H1 (cell line): Measurements from ENCODE around the gene CNOT2. TPM values are rescaled to one million over a fixed set of nuclear protein-coding genes. Genes with fewer than 3 reads are reported as not detected.

Experiments used
- CTCF ChIA-PET: fragments of 300-600 bp; sonication (Branson Sonifier 250); formaldehyde crosslinking; loops from one replicate; lab custom pipeline; 2021; ENCODE audit not compliant: partially characterized antibody; lab: Charles Lee
- POLR2A ChIA-PET: fragments of 300-600 bp; sonication (Branson Sonifier 250); formaldehyde crosslinking; loops from one replicate; lab custom pipeline; 2021; ENCODE audit warnings: inconsistent platforms; ENCODE audit not compliant: partially characterized antibody; lab: Charles Lee
- DNase-seq, 2 experiments: peaks; one replicate each; pipeline versions ENCODE4 v3.0.0 to v3.0.0-alpha.2; 2010 to 2022; ENCODE audit warnings: low spot score in 2 of 2, low read depth in 1 of 2, mixed read lengths in 1 of 2
- FAIRE-seq: peaks from 2 replicates; lab custom pipeline; 2011; peaks lifted over from hg19 to GRCh38; lab: Jason Lieb, UNC
- H2AFZ ChIP-seq: 2 replicates; pipeline ENCODE4 v1.8.1; 2012; ENCODE audit warnings: low read length, inconsistent platforms
- H2AK5ac ChIP-seq: 2 replicates; pipeline ENCODE4 v1.6.1; 2013; ENCODE audit warnings: low read depth, low read length
- H2BK120ac ChIP-seq: replicated peaks from 2 replicates; pipeline ENCODE3; 2013; ENCODE audit warnings: low read depth, low read length, inconsistent platforms
- H2BK12ac ChIP-seq: 2 replicates; pipeline ENCODE4 v1.6.1; 2013; ENCODE audit warnings: low read depth, low read length
- H2BK15ac ChIP-seq: 2 replicates; pipeline ENCODE4 v1.6.1; 2013; ENCODE audit warnings: low read length
- H2BK20ac ChIP-seq: 2 replicates; pipeline ENCODE4 v1.6.1; 2013; ENCODE audit warnings: low read length
- H2BK5ac ChIP-seq: 2 replicates; pipeline ENCODE4 v1.6.1; 2013; ENCODE audit warnings: low read depth, low read length
- H3K14ac ChIP-seq: 2 replicates; pipeline ENCODE4 v1.6.1; 2013; ENCODE audit warnings: inconsistent platforms; ENCODE audit not compliant: insufficient read length
- H3K18ac ChIP-seq: 2 replicates; pipeline ENCODE4 v1.6.1; 2013; ENCODE audit warnings: low read length; ENCODE audit errors: extremely low read depth
- H3K23ac ChIP-seq: 2 replicates; pipeline ENCODE4 v1.6.1; 2013; ENCODE audit warnings: inconsistent platforms; ENCODE audit not compliant: insufficient read length
- H3K23me2 ChIP-seq: 2 replicates; pipeline ENCODE4 v1.6.1; 2013; ENCODE audit warnings: low read depth, low read length
- H3K27ac ChIP-seq: 2 replicates; pipeline ENCODE4 v1.6.1; 2011; ENCODE audit warnings: low read depth, low read length, inconsistent platforms
- H3K27me3 ChIP-seq, 4 experiments: replicated peaks in 1 of 4; 1 replicate in 1 of 4; 2 replicates in 3 of 4; pipeline versions ENCODE4 v1.6.1 to v1.8.1; 2011 to 2013; ENCODE audit warnings: low read length in 3 of 4, mild to moderate bottlenecking in 3 of 4, inconsistent platforms in 2 of 4, mixed read lengths in 2 of 4, moderate library complexity in 1 of 4; ENCODE audit not compliant: control insufficient read depth in 3 of 4, insufficient read depth in 3 of 4; ENCODE audit errors: extremely low read depth in 1 of 4
- H3K36me3 ChIP-seq, 4 experiments: 2 replicates each; pipeline versions ENCODE4 v1.6.1 to v1.8.1; 2011 to 2013; ENCODE audit warnings: mild to moderate bottlenecking in 4 of 4, low read length in 3 of 4, moderate library complexity in 2 of 4, control low read depth in 1 of 4, inconsistent platforms in 1 of 4; ENCODE audit not compliant: insufficient read depth in 4 of 4, control insufficient read depth in 2 of 4
- H3K4ac ChIP-seq: replicated peaks from 2 replicates; pipeline ENCODE3; 2013; ENCODE audit warnings: low read length, low read depth, mixed read lengths, inconsistent platforms; ENCODE audit not compliant: insufficient read length
- H3K4me1 ChIP-seq, 4 experiments: replicated peaks in 1 of 4; 1 replicate in 1 of 4; 2 replicates in 3 of 4; pipeline versions ENCODE4 v1.6.1 to v1.8.1; 2011 to 2013; ENCODE audit warnings: low read length in 3 of 4, inconsistent platforms in 2 of 4, mixed read lengths in 1 of 4; ENCODE audit not compliant: insufficient read depth in 4 of 4, control insufficient read depth in 3 of 4
- H3K4me2 ChIP-seq, 2 experiments: 2 replicates each; pipeline versions ENCODE4 v1.6.1 to v1.8.1; 2011 to 2013; ENCODE audit warnings: low read depth in 2 of 2, low read length in 2 of 2, control low read depth in 1 of 2, inconsistent platforms in 1 of 2, mild to moderate bottlenecking in 1 of 2; ENCODE audit not compliant: insufficient read depth in 1 of 2
- H3K4me3 ChIP-seq, 4 experiments: fragments of 200-600, 300-600 bp in 1 of 4; sonication (generic), shearing (Covaris generic), sonication (Bioruptor Twin) in 1 of 4; 2 replicates each; pipeline versions ENCODE4 v1.5.1 to v1.8.1; 2011 to 2016; ENCODE audit warnings: low read length in 4 of 4, low read depth in 3 of 4, control low read depth in 2 of 4, inconsistent platforms in 2 of 4, mild to moderate bottlenecking in 2 of 4, mixed read lengths in 1 of 4, moderate library complexity in 1 of 4; ENCODE audit not compliant: insufficient read depth in 2 of 4; ENCODE audit errors: extremely low read depth in 1 of 4
- H3K56ac ChIP-seq: replicated peaks from 2 replicates; pipeline ENCODE3; 2013; ENCODE audit warnings: low read depth, mild to moderate bottlenecking, mixed read lengths, low read length, inconsistent platforms; ENCODE audit not compliant: insufficient read length
- H3K79me1 ChIP-seq: 2 replicates; pipeline ENCODE4 v1.6.1; 2013; ENCODE audit warnings: low read depth, low read length, control low read depth
- H3K79me2 ChIP-seq, 2 experiments: 2 replicates each; pipeline versions ENCODE4 v1.6.1 to v1.8.1; 2012 to 2013; ENCODE audit warnings: low read length in 2 of 2, mild to moderate bottlenecking in 2 of 2, inconsistent platforms in 1 of 2; ENCODE audit not compliant: insufficient read depth in 2 of 2, control insufficient read depth in 1 of 2
- H3K9ac ChIP-seq, 4 experiments: replicated peaks in 1 of 4; 1 replicate in 1 of 4; 2 replicates in 3 of 4; pipeline versions ENCODE4 v1.6.1 to v1.8.1; 2011 to 2013; ENCODE audit warnings: low read depth in 3 of 4, low read length in 3 of 4, control low read depth in 2 of 4, mild to moderate bottlenecking in 2 of 4, moderate library complexity in 2 of 4, inconsistent platforms in 1 of 4; ENCODE audit errors: extremely low read depth in 1 of 4
- H3K9me3 ChIP-seq, 2 experiments: 2 replicates each; pipeline versions ENCODE4 v1.6.1 to v1.8.1; 2012 to 2013; ENCODE audit warnings: mild to moderate bottlenecking in 2 of 2, moderate library complexity in 2 of 2, control low read depth in 1 of 2, inconsistent platforms in 1 of 2, low read depth in 1 of 2, low read length in 1 of 2, mixed read lengths in 1 of 2; ENCODE audit not compliant: insufficient read depth in 2 of 2
- H4K20me1 ChIP-seq, 2 experiments: replicated peaks in 1 of 2; 2 replicates each; pipeline versions ENCODE3 to v1.8.1; 2011 to 2013; ENCODE audit warnings: inconsistent platforms in 2 of 2, low read length in 2 of 2, mild to moderate bottlenecking in 1 of 2; ENCODE audit not compliant: insufficient read depth in 2 of 2, control insufficient read depth in 1 of 2
- H4K5ac ChIP-seq: 2 replicates; pipeline ENCODE4 v1.6.1; 2013; ENCODE audit warnings: low read length, low read depth, mixed read lengths, inconsistent platforms; ENCODE audit not compliant: insufficient read length
- H4K8ac ChIP-seq: 2 replicates; pipeline ENCODE4 v1.8.0; 2013; ENCODE audit warnings: mild to moderate bottlenecking, moderate library complexity, low read length, inconsistent platforms; ENCODE audit not compliant: insufficient read depth; ENCODE audit errors: extremely low read depth
- H4K91ac ChIP-seq: replicated peaks from 2 replicates; pipeline ENCODE3; 2013; ENCODE audit warnings: low read length, mixed read lengths, inconsistent platforms; ENCODE audit not compliant: insufficient read length
- ASH2L ChIP-seq: fragments of 200-600, 300-600 bp; sonication (generic); IDR thresholded peaks from one replicate; pipeline ENCODE4 v1.7.1; 2017; ENCODE audit warnings: low read length
- ATF3 ChIP-seq: IDR thresholded peaks from 2 replicates; pipeline ENCODE4 v1.6.1; 2011; ENCODE audit warnings: low read depth, mild to moderate bottlenecking, low read length; ENCODE audit not compliant: insufficient read depth
- CHD1 ChIP-seq: IDR thresholded peaks from 2 replicates; pipeline ENCODE4 v1.6.1; 2012; ENCODE audit warnings: low read depth, low read length, improper control_type of control experiment
- HDAC6 ChIP-seq: IDR thresholded peaks from one replicate; pipeline ENCODE4 v1.7.1; 2012; ENCODE audit warnings: low read depth, mild to moderate bottlenecking, inconsistent platforms, low read length, moderate library complexity
- KDM5A ChIP-seq: fragments of 200-600 bp; IDR thresholded peaks from 2 replicates; pipeline ENCODE4 v1.7.1; 2012; ENCODE audit warnings: mild to moderate bottlenecking, low read length, inconsistent platforms, mixed read lengths
- MAFK ChIP-seq: IDR thresholded peaks from 2 replicates; pipeline ENCODE4 v1.6.1; 2012; ENCODE audit warnings: low read depth, mild to moderate bottlenecking, improper control_type of control experiment, low read length
- NRF1 ChIP-seq: IDR thresholded peaks from 2 replicates; pipeline ENCODE4 v1.6.1; 2011; ENCODE audit warnings: mild to moderate bottlenecking, low read depth, low read length, improper control_type of control experiment
- RAD21 ChIP-seq, 2 experiments: IDR thresholded peaks in 1 of 2; conservative IDR thresholded peaks in 1 of 2; 2 replicates each; pipeline ENCODE4 v1.6.1; 2011; ENCODE audit warnings: low read depth in 2 of 2, low read length in 2 of 2, improper control_type of control experiment in 1 of 2, inconsistent platforms in 1 of 2, mild to moderate bottlenecking in 1 of 2, moderate library complexity in 1 of 2
- RXRA ChIP-seq: IDR thresholded peaks from 2 replicates; pipeline ENCODE4 v1.6.1; 2011; ENCODE audit warnings: low read depth, mild to moderate bottlenecking, low read length, moderate library complexity; ENCODE audit not compliant: insufficient read depth
- SIN3A ChIP-seq, 2 experiments: IDR thresholded peaks in 1 of 2; conservative IDR thresholded peaks in 1 of 2; 2 replicates each; pipeline ENCODE4 v1.6.1; 2011 to 2012; ENCODE audit warnings: low read length in 2 of 2, improper control_type of control experiment in 1 of 2, low read depth in 1 of 2, mild to moderate bottlenecking in 1 of 2
- SIX5 ChIP-seq: IDR thresholded peaks from 2 replicates; pipeline ENCODE4 v1.6.1; 2011; ENCODE audit warnings: mild to moderate bottlenecking, low read depth, low read length
- SP2 ChIP-seq: IDR thresholded peaks from 2 replicates; pipeline ENCODE4 v1.6.1; 2012; ENCODE audit warnings: mild to moderate bottlenecking, low read length, inconsistent platforms
- USF2 ChIP-seq: IDR thresholded peaks from 2 replicates; pipeline ENCODE4 v1.6.1; 2011; ENCODE audit warnings: low read length, improper control_type of control experiment
- WGBS, 2 experiments: shearing (Covaris generic) in 1 of 2; methylation state at CpG; one replicate each; pipeline versions ENCODE4 v1.1.6 to v1.1.7; 2013 to 2015; ENCODE audit warnings: low lambda C conversion rate in 2 of 2, mixed read lengths in 2 of 2, inconsistent platforms in 1 of 2, low coverage in 1 of 2, missing lambda C conversion rate in 1 of 2; ENCODE audit not compliant: insufficient replicate concordance in 2 of 2, insufficient coverage in 1 of 2, insufficient read length in 1 of 2; ENCODE audit errors: extremely low coverage in 1 of 2, missing lambda C conversion rate in 1 of 2; 5-methylcytosine and 5-hydroxymethylcytosine counted together
- polyA plus RNA-seq, 7 experiments: library from polyadenylated mRNA; depleted of rRNA in 3 of 7; stranded (reverse) in 5 of 7; unstranded in 2 of 7; fragments of >200 nt in 5 of 7; fragments of 200-250 nt in 2 of 7; gene quantifications; 1 replicate in 5 of 7; 2 replicates in 1 of 7; 4 replicates in 1 of 7; pipeline versions ENCODE4 v1.2.1 to v1.2.3, GENCODE V29; 2011 to 2013; ENCODE audit warnings: missing spikeins in 2 of 7, mixed read lengths in 2 of 7
- total RNA-seq: library from RNA; stranded (reverse); fragmentation: NEBNext Ultra II Directional; extraction: Animal tissue kit (Norgen Biotek cat#: 25700); gene quantifications from 2 replicates; pipeline ENCODE4 v1.2.1, GENCODE V29; 2021

The CNOT2 gene
- total and polyA plus RNA-seq, 2 of the 8 experiments (the other 6 are each of a cell fraction or from before 2014, with no cell fraction given): 61.2 to 64.8 TPM

GRCh38 chr12:70338531-70338930 lies 95.3 kb downstream of the CNOT2 start:
- Histone ChIP-seq H3K18ac (no peak overlapping the region), H3K4me1 (peaks cover 0 to 3% (median 2%) of the 10 kb centered on the region in 4 experiments; a peak in 1 of 7 replicates), H3K27ac (no peak overlapping the region), H2AFZ (no peak overlapping the region), H3K79me1 (no peaks in the 10 kb centered on the region), H3K23ac (no peak overlapping the region), H4K20me1 (no peaks in the 10 kb centered on the region), H3K9ac (no peak overlapping the region), H2BK15ac (no peak overlapping the region), H2BK5ac (no peak overlapping the region), H2BK120ac (no peak overlapping the region), H4K8ac (no peak overlapping the region), H4K91ac (no peak overlapping the region), H4K5ac (no peak overlapping the region), H3K27me3 (no peaks in the 10 kb centered on the region), H3K14ac (no peak overlapping the region), H3K23me2 (no peaks in the 10 kb centered on the region), H2BK12ac (no peak overlapping the region), H3K36me3 (peaks cover 8 to 62% (median 36%) of the 10 kb centered on the region in 4 experiments), H2BK20ac (no peak overlapping the region), H3K4ac (no peak overlapping the region), H3K4me3 (no peak overlapping the region), H3K9me3 (no peaks in the 10 kb centered on the region), H3K4me2 (no peak overlapping the region), H3K56ac (no peak overlapping the region), H3K79me2 (no peaks in the 10 kb centered on the region), H2AK5ac (no peak overlapping the region)
- ChIA-PET CTCF (interaction anchor here (0.8 kb wide), 1 partner anchor 459 kb away, joined by 3 read pairs; no protein-coding TSS in a partner anchor), POLR2A (no interaction called here)
- DNase-seq: no peak
- no peak for FAIRE-seq
- 97% methylated on average over 2 of the region's 2 CpGs; no CpG with 5 or more reads in 1 of the 2 experiments for WGBS, 2 experiments
- TF ChIP-seq MAFK (no peak), HDAC6 (no peak), SIX5 (no peak), ASH2L (no peak), USF2 (no peak), RAD21 (IDR thresholded peaks at IDR 0.05 in 1 of 2, conservative IDR thresholded peaks at IDR 0.05 in 1 of 2; ENCODE audit: low read depth in 2 of 2, low read length in 2 of 2) (no peak), NRF1 (no peak), ATF3 (no peak), CHD1 (no peak), SIN3A (conservative IDR thresholded peaks at IDR 0.05 in 1 of 2, IDR thresholded peaks at IDR 0.05 in 1 of 2; ENCODE audit: low read depth in 1 of 2, low read length in 2 of 2) (no peak), KDM5A (no peak), SP2 (no peak), RXRA (no peak)
